Amniotic epithelial cell (primary cell): ENCODE measurements around the gene LCNL1.

ENCODE experiments used
- DNase-seq: peaks from one replicate; pipeline ENCODE4 v3.0.0-alpha.2; 2010; ENCODE audit warnings: low read depth

LCNL1 gene

DNA sequence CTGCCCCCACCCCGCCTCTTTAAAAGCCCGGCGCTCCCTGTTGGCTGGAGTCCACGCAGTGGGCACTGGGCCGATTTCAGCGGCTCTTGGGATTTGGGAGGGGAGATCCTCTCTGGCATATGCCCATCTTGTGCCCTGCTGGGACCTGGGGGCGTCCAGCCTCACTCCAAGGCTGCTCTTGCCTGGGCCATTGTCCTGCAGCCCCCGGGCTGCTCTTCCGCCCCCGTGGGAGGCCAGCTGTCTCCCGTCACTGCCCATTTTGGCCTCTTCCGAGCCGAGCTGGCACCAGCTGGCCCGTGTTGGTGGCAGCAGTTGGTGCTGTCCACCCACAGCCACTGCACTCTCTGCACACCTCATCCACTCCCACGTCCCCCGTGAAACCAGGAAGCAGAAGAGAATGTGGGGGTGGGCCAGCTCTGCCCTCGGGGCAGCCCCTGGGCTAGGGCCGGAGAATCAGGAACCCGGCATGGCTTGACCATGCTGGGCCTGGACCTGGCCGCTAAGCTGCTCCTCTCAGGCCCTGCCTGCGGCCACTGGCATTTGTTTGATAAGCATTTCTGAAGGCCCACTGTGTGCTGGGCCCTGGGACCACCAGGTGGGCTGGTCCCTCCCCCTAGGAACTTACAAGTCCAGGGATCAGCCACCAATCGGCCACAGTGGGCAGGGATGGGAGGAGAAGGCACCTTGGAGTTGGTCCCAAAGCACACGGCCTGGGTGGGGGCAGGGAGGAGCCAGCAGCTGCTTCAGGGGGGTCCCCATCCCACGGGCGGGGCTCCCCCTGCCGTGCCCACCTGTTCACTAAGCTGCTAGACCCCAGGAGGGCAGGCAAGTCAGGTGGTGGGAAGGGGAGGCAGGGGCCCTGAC lies 35.5 kb upstream of the LCNL1 start:
- DNase-seq: no peak

DNA sequence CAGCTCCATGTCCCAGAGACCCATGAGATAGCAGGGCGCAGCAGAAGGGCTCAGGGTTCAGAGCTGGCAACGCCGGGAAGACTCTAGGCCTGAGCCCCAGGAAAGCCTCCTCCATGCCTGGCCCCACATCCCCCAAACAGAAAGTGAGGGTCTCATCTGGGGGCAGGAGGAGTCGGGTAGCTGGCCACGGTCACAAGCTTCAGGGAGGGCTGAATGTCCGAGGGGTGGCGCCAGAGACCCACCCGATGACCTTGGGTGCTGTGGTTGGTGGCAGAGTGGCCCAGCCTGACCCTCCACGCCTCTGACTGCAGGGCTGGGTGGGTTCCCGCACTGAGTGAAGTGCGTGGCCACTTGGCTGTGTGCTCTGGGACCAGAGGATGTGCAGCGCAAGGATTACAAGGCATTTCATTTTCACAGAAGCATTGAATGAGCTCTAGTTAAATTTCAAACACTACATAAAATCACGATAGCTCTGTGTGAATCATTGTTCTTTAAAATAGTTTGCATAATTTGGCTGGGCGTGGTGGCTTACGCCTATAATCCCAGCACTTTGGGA lies 34.8 kb upstream of the LCNL1 start:
- DNase-seq: peak; percentile 15

DNA sequence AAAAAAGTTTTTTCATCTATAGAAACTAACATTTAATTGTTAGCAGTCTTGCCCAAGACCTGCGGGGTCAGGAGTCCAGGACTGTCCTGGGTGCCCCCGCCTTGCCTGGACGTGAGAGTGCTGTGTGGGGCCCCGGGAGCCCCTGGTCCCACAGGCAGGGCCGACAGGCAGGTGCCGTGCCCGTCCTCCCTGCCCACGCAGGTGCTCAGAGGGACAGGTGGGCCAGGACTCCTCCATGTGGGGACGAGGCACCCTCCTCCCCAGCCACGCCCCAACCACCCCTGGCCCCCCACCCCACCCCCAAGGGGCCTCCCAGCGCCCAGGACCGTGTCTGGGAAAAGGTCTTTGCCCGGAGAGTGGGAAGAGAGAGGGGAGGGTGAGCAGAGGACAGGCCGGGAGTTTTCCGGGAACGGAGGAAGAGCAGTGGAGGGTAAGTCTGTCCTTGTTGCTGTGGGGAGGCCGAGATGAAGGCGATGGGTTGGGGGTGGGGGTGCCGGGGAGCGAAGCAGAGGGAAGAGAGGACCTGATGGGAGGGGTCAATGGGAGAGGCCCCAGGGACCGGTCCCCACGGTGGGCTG lies 33.5 kb upstream of the LCNL1 start:
- no peak for DNase-seq

DNA sequence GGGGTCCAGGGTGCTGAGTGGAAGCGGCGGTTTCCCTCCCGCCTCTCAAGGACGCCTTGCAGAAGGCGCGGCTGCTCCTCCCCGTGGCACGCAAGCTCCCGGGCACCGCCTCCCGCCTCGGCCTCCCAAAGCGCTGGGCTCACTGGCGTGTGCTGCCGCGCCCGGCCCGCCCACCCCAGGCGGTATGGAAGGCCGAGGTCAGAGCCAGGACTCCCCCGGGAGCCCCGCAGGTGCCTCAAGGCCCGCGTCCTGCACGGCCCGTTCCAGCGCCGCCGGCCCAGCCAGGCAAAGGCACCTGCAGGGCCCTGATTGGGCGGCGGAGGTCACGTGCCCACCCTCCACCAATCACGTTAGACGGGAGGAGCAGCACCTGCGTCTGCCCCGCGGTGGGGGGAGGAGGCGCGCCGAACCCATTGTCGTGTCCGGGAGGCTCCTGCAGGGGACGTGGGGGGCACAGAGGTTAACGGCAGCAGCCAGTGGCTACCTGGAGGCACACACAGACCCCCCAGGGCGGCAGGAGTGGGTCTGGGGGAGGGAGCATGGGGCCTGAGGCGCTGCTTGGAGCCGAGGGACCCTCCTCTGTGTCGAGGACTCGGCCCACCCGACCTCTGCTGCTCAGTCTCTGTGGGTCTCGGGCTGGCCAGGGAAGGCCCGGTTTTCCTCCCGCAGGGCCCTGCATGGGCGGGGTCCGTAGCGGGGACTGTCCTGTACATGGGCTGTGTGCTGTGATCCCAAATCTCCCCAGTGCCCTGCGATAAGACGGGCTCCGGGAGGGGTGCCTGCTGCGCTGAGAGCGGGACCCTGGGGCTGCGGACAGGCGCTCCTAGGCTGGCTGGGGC lies 32.8 kb upstream of the LCNL1 start:
- DNase-seq: peak; percentile 61

DNA sequence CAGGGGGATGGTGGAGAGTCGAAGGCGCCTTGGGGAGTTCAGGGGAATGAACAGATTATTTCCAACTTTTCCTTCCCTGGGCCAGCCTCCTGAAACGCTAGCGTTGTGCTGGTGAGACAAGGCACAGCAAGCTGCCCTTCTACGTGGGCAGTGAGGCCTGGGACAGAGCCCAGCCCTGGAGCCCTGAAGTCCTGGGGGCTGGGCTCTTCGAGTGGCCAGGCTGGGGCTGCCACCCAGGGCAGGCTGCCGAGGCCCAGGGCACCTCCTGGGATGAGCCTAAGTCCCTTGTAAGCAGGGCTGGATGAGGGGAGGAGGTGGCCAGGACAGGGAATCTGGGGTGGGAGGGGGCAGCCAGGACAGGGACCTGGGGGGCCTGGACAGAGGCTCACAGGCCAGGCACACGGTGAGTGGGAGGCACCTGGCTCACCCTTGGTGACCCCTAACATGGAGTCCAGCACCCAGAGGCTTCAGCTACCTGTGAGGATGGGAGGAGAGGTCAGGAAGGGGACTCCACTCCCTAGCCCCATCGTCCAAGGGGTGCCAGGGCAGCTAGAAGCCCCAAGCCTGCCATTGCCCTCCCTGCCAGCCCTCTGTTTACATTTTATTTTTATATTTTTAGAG lies 32.0 kb upstream of the LCNL1 start:
- no peak for DNase-seq

DNA sequence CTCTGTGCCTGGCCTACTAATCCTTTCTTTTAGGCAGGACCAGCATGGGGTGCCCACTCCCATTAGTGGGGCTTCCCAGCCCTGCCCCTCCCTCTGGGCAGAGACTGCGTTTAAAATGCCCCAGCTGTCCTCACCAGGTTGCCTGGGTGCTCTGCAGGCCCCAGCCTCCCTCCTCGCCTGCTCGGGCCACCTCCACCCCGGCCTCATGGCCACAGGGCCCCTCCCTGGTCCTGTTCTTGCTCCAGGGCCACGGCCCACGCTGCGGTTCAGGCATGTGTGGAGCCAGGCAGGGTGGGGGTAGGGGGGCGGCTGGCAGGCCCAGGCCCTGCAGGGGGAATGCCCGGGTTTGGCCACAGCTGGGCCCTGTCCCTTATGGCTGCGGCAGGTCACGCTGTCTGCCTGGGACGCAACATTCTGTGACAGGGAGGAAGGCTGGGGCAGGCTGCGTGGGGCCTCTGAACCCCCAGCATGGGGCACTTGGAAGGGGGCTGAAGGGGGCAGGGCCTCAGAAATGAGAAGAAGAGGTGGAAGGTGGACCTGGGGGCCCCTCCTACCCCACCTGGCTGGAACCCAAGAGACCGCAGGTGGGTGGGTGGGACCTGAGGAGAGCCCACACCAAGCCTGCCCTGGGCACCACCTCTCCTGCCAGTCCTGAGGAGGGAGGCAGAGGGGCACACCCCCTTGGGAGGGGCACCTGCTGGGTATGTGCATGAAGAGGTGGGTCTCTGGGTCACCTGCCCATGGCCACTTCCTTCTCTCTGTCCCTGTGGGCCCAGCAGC lies 31.1 kb upstream of the LCNL1 start, which contains the start of gene LCN12:
LCN12 (plus strand) TSS at position 733 of the 780 bp plus-strand sequence. CDS start 55 bp downstream, outside the sequence.
- no peak for DNase-seq

DNA sequence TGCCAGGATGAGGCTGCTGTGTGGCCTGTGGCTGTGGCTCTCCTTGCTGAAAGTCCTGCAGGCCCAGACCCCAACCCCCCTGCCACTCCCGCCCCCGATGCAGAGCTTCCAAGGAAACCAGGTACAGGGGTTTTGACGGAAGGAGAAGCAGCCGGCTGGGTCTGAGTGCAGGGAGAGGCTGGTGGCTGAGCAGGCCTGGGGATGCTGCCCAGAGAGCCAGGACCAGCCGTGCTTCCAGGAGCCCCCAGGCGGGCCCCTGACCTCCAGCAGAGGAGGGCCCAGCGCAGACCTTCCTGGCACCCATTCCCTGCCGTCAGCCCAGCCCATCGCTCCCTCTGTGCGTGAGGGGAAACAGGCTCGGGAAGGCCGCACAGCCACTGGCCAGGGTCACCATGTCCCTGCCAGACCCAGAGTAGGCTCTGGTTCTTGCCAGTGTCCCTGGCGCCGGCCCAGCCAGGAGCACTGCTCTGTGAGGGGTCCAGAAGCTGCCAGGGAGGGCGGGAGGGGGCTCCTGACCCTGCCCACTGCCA lies 30.4 kb upstream of the LCNL1 start:
- DNase-seq: no peak

DNA sequence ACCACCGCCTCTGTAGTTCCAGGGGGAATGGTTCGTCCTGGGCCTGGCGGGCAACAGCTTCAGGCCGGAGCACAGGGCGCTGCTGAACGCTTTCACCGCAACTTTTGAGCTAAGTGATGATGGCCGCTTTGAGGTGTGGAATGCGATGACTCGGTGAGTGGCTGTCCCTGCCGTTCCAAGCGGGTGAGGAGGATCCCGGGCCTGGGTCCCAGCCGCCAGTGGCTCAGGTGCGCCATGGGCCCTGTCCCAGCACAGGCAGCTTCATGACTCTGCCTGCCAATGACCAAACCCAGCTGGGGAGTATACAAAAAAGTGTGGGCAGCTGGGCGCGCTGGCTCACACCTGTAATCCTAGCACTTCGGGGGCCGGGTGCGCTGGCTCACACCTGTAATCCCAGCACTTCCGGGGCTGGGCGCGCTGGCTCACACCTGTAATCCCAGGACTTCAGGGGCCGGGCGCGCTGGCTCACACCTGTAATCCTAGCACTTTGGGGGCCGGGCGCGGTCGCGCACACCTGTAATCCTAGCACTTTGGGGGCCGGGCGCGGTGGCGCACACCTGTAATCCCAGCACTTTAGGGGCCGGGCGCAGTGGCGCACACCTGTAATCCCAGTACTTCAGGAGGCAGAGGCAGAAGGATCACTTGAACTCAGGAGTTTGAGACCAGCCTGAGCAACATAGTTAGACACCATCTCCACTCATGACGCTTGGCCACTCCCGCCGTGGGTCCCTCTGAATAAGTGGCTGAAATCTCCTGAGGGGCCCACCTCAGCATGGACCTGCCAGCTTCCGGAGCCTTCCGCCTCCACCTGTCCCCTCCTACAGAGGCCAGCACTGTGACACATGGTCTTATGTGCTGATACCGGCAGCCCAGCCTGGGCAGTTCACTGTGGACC lies 29.7 kb upstream of the LCNL1 start:
- DNase-seq: no peak

DNA sequence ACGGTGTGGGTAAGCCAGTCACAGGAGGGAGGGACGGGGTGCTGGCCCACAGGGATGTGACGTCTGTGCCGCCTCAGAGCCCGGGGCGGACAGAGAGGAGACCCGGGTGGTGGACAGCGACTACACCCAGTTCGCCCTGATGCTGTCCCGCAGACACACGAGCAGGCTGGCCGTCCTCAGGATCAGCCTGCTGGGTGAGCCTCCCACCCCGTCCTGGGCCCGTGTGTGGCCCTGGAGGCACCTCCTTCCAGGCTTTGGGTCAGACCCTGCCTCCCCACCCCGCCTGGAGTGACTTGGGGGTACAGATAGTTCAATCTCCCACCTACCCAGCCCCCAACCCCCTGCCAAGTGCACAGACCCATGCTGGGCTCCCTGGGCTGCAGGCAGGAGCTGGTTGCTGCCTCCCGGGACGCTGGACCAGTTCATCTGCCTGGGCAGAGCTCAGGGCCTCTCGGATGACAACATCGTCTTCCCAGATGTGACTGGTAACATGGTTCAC lies 29.0 kb upstream of the LCNL1 start:
- no peak for DNase-seq

DNA sequence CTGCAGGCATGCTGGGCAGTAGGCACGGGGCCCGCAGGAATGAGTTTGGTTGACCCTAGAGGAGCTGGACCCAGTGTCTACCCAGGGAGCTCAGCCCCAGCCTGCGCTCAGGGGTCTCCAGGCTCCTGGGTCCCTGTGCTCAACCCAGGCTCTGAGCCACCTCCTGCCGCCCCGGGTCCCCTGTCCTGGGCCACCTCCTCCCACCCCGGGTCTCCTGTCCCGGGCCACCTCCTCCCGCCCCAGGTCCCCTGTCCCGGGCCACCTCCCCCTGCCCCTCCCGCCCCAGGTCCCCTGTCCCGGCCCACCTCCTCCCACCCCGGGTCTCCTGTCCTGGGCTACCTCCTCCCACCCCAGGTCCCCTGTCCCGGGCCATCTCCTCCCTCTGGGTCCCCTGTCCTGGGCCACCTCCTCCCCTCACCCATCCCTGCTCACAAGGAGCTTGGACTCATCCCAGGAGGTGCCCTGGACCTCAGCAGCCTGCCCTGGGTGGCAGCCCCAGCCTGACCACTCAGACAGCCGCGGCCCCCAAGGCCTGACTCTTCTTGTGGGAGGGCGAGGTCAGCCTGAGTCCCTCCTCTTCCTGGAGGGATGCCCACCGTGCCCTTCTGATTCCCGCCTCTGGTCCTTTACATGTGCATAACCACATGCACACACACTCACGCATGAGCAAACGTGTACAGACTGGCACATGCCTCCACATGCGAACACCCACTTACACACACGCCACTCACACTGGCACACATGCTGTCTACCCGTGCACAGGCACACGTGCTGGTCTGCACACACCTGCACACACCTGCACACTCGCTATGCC lies 28.3 kb upstream of the LCNL1 start:
- DNase-seq: no peak

DNA sequence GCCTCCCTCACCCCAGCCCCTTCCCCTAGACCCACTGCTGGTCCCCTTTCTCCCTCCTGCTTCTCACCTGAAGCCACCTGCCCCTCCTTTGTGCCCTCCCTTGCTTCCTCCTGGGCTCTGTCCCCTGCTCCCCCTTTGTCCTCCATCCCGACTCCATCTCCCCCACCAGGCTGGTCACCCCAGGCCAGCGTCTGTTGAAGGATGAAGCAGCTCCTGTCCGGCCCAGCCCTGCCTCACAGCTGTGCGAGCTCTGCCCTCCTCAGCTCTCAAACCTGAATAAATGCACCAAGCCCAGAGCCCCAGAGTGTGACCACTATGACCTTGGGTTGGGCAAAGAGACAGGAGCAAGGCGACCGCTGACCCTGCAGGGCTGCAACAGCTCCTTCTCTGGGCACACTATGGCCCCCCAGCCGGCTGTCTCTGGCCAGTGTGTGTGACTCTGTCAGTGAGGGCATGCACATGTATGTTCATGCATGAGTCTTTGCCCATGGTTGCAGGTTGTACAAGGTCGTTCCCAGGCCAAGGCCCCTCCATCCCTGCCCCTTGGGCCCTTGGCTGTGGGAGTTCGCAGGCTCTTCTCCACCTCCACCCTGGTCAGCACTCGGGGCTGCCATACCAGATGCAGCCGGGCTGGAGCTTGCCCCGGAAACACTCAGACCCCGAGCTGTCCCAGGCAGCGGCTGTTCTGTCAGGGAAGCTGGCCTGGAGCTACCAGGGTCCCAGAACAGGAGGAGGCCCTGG lies 27.4 kb upstream of the LCNL1 start:
- no peak for DNase-seq

DNA sequence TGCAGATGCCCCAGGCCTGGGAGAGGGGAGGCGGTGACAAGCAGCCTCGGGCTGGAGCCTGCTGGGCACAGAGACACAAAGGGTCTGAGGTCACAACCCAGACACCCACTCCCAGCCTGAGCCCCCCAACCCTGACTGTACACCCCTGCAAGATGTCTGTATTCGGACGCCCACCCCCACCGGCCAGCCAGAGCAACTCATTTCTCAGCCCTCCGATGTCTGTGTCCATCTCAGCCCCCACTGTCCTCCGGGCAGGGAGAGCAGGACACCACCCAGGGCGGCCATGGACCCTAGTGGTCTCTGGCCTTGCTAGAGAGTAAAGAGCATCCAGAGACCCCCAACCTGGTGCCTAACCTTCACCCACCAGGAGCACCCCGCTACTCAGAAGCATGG lies 26.9 kb upstream of the LCNL1 start:
- no peak for DNase-seq

DNA sequence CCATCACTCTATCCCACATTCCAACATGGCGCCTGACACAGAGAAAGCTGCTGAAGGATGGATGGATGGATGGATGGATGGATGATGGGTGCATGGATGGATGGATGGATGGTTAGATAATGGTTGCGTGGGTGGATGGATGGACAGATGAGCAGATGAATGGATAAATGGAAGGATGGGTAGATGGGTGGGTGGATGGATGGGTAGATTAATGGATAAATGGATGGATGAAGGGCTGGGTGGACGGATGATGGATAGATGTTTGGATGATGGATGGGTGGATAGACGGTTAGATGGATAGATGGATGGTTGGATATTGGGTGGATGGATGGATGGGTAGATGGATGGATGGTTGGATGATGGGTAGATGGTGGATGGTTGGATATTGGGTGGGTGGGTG lies 26.2 kb upstream of the LCNL1 start:
- no peak for DNase-seq

DNA sequence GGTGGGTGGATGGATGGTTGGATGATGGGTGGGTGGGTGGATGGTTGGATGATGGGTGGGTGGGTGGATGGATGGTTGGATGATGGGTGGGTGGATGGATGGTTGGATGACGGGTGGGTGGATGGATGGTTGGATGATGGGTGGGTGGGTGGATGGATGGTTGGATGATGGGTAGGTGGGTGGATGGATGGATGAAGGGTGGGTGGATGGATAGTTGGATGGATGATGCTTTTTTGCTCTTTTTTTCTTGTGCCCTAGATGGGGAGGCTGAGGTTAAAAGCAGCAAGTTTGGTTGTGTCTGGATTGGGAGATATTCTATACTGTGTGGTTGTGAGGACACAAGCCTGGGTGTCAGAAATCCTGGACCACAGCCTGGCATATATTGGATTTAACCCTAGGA lies 25.3 kb upstream of the LCNL1 start:
- DNase-seq: no peak

DNA sequence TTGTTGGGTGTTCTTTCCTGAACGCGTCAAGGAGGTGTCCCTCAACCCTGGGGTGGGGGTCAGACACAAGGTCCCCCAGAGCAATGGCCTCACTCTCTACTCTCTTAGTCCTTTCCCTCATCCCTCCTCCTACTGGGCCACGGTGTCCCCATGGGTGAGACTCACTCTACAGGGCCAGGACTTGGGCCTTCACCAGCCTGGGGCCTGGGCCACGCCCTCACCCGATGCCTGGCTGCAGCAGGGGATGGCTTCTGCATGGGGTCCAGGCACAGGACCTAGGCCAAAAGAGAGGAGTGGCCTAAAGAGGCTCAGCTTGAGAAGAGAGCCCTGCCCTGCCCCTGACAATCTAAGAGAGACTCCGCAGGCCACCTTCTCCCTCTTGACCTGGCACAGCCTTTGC lies 24.9 kb upstream of the LCNL1 start:
- DNase-seq: no peak

DNA sequence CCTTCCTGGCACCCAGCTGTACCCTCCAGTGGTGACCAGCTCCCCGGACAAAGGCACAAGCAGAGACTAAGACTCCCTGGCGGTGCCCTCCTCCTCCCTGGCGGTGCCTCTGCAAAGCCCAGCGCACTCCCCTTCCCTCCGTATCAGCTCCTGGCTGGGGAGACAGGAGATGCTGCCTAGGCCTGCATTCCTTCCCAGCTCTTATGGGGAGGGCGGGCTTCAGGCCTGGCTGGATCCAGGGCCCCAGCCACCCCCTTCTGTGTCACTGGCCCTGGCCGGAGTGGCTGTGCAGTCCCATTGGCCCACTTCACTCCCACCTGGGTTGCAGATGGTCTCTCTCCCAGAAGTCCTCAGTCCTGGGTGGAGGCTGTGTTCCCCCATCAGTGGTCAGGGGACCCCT lies 24.3 kb upstream of the LCNL1 start:
- no peak for DNase-seq

DNA sequence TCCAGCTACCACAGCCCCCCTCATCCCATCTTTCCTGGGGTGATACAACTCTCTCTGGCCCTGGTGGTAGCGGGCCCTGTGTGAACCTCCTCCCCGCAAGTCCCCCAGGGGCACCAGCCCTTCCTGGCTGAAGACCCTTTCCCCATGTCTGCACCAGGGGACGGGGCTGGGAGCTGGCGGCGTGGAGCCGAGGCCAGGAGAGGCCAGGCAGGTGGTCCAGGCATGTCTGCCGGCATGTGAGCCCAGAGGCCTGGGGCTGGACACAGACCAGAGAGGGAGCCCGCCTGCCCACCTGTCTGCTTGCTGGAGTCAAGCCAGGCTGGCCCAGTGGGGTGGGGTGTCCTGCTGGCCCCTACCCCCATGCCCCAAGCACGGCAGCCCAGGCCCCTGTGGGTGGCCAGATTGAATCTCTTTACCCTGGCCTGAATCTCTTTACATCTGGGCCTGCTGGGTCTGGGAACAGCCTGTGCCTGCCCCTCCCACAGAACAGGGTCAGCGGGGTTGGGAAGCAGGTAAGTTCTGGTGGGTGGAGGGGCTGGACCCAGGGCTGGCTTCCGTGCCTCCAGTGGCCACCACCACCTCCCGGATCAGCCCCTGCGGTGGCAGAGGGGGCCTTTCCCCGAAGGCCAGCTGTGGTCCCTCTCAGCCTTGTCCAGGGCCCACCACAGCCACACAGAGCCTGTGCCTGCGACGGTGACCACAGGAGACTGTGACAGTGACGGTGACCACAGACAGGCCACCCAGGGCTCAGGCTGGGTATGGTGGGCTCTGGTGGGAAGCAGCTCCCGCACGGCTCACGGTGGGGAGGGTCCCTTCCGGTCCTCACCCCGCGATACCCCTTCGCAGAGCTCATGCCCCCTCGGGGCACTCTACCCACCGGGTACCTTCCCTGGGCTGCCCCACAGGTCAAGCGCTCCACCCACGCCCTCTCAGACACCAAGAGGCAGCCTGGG lies 23.6 kb upstream of the LCNL1 start:
- DNase-seq: no peak
